GM21619 (cell line): ENCODE results near the gene TDP2.

Source experiments
- ATAC-seq: cut with Tn5 transposase; IDR thresholded peaks from one replicate; pipeline ENCODE4 v1.9.1; 2021; ENCODE audit not compliant: unreplicated experiment

The TDP2 gene

GRCh38 chr6:24666641-24667377 is at the start of gene TDP2, which contains the start of gene ACOT13:
Gene TDP2 (minus strand): TSS chr6:24666899. CDS start chr6:24666862, 37 bp downstream.
Gene ACOT13 (plus strand): TSS chr6:24667077. CDS start chr6:24667264, 187 bp downstream.
- peak; percentile 94 for ATAC-seq

- ATAC-seq: no peak
These were observed 44.0 kb upstream of the TDP2 start for GRCh38 chr6:24710519-24711303.

- ATAC-seq: no peak
These were observed 42.5 kb upstream of the TDP2 start for GRCh38 chr6:24709014-24709711.

- no peak for ATAC-seq
These were observed 41.9 kb upstream of the TDP2 start for GRCh38 chr6:24708612-24709011.

- no peak for ATAC-seq
These were observed 37.8 kb upstream of the TDP2 start for GRCh38 chr6:24704468-24704867.

- ATAC-seq: no peak
These were observed 36.1 kb upstream of the TDP2 start for GRCh38 chr6:24702720-24703282.

GRCh38 chr6:24699521-24700359 is 33.0 kb upstream of the TDP2 start:
- ATAC-seq: no peak

- no peak for ATAC-seq
These were observed 29.4 kb upstream of the TDP2 start for GRCh38 chr6:24696097-24696496.

- ATAC-seq: peak; percentile 54
These were observed 28.9 kb upstream of the TDP2 start for GRCh38 chr6:24695635-24696034.

- ATAC-seq: no peak
These were observed 27.5 kb upstream of the TDP2 start for GRCh38 chr6:24694198-24694597.

GRCh38 chr6:24692848-24693592 is 26.3 kb upstream of the TDP2 start:
- ATAC-seq: no peak

GRCh38 chr6:24692415-24692814 is 25.7 kb upstream of the TDP2 start:
- ATAC-seq: no peak

GRCh38 chr6:24692003-24692402 is 25.3 kb upstream of the TDP2 start:
- ATAC-seq: no peak

- ATAC-seq: no peak
These were observed 24.9 kb upstream of the TDP2 start for GRCh38 chr6:24691550-24691949.

- ATAC-seq: no peak
These were observed 23.9 kb upstream of the TDP2 start for GRCh38 chr6:24690593-24690992.

GRCh38 chr6:24689964-24690363 is 23.3 kb upstream of the TDP2 start:
- ATAC-seq: no peak

GRCh38 chr6:24686946-24687345 is 20.2 kb upstream of the TDP2 start:
- no peak for ATAC-seq

GRCh38 chr6:24686408-24686807 is 19.7 kb upstream of the TDP2 start:
- no peak for ATAC-seq
